B cell (primary cell): Measurements from ENCODE around the gene KLHL35.

Source experiments
- CTCF ChIP-seq: fragments of 200-600 bp; IDR thresholded peaks from one replicate; pipeline ENCODE4 v1.8.0; 2022; ENCODE audit warnings: antibody characterized with exemption, mild to moderate bottlenecking
- EZH2 ChIP-seq: IDR thresholded peaks from 2 replicates; pipeline ENCODE4 v1.6.1; 2012; ENCODE audit warnings: borderline replicate concordance, low read depth, mild to moderate bottlenecking, moderate library complexity, low read length; ENCODE audit not compliant: insufficient read depth, poor library complexity, severe bottlenecking

GRCh38 chr11:75380716-75381420, 52.1 kb downstream of the KLHL35 start:
- TF ChIP-seq CTCF (no peak), EZH2 (no peak)
